Osteoblast (primary cell): ENCODE measurements around the gene NT5C2. TPM values are rescaled to one million over a fixed set of nuclear protein-coding genes. Genes with fewer than 3 reads are reported as not detected.
"Not testable (repeated sequence)": the region's sequence is repeated elsewhere in the genome, so short reads cannot be mapped to it uniquely, and the experiment has no call there.

Source experiments
- DNase-seq: peaks from one replicate; pipeline ENCODE4 v3.0.0; 2011; ENCODE audit warnings: low spot score, mixed read lengths; ENCODE audit not compliant: insufficient read length; ENCODE audit errors: missing footprints
- H2AFZ ChIP-seq: 2 replicates; pipeline ENCODE4 v1.6.0; 2011; ENCODE audit warnings: mild to moderate bottlenecking, low read length
- H3K27ac ChIP-seq: 2 replicates; pipeline ENCODE4 v1.5.1; 2011; ENCODE audit warnings: mild to moderate bottlenecking, low read depth, low read length, moderate library complexity
- H3K27me3 ChIP-seq: 2 replicates; pipeline ENCODE4 v1.6.0; 2012; ENCODE audit warnings: mild to moderate bottlenecking, control low read depth, inconsistent platforms, low read length, moderate library complexity; ENCODE audit not compliant: insufficient read depth
- H3K36me3 ChIP-seq: 2 replicates; pipeline ENCODE4 v1.5.1; 2011; ENCODE audit warnings: mild to moderate bottlenecking, low read length, control low read depth, moderate library complexity; ENCODE audit not compliant: insufficient read depth
- H3K4me1 ChIP-seq: 2 replicates; pipeline ENCODE4 v1.5.1; 2011; ENCODE audit warnings: mild to moderate bottlenecking, low read length, control low read depth, moderate library complexity; ENCODE audit not compliant: insufficient read depth
- H3K4me2 ChIP-seq: 2 replicates; pipeline ENCODE4 v1.6.0; 2011; ENCODE audit warnings: mild to moderate bottlenecking, low read length; ENCODE audit not compliant: insufficient read depth
- H3K4me3 ChIP-seq: fragments of 200-600 bp; sonication (generic); 3 replicates; pipeline ENCODE4 v1.5.1; 2012; ENCODE audit warnings: mild to moderate bottlenecking, low read length, inconsistent platforms; ENCODE audit not compliant: insufficient read depth
- H3K79me2 ChIP-seq: 2 replicates; pipeline ENCODE4 v1.6.0; 2012; ENCODE audit warnings: mild to moderate bottlenecking, low read length, control low read depth, inconsistent platforms; ENCODE audit not compliant: insufficient read depth
- H3K9me3 ChIP-seq: 2 replicates; pipeline ENCODE4 v1.5.1; 2011; ENCODE audit warnings: low read depth, low read length, control low read depth
- H4K20me1 ChIP-seq: 2 replicates; pipeline ENCODE4 v1.6.0; 2012; ENCODE audit warnings: mild to moderate bottlenecking, low read length, control low read depth; ENCODE audit not compliant: insufficient read depth
- total RNA-seq: library from RNA; depleted of rRNA; stranded (reverse); fragments of >200 nt; gene quantifications from 2 replicates; pipeline ENCODE4 v1.2.3, GENCODE V29; 2012
- TF ChIP-seq, protein P1 (sequence below): IDR thresholded peaks from 2 replicates; pipeline ENCODE4 v1.5.1; 2011; ENCODE audit warnings: mild to moderate bottlenecking, low read depth, low read length, moderate library complexity; ENCODE audit errors: extremely low read depth

The NT5C2 gene
- total RNA-seq, 1 donor, result 94.1 TPM

- H3K4me1 ChIP-seq, result peaks cover 38% of the 10 kb centered on the region
- no peak overlapping the region for H3K27ac ChIP-seq
- no peak overlapping the region for H2AFZ ChIP-seq
- no peaks in the 10 kb centered on the region for H4K20me1 ChIP-seq
- no peaks in the 10 kb centered on the region for H3K36me3 ChIP-seq
- no peaks in the 10 kb centered on the region for H3K27me3 ChIP-seq
- no peaks in the 10 kb centered on the region for H3K79me2 ChIP-seq
- H3K4me2 ChIP-seq, result no peak overlapping the region
- TF ChIP-seq, protein P1, sequence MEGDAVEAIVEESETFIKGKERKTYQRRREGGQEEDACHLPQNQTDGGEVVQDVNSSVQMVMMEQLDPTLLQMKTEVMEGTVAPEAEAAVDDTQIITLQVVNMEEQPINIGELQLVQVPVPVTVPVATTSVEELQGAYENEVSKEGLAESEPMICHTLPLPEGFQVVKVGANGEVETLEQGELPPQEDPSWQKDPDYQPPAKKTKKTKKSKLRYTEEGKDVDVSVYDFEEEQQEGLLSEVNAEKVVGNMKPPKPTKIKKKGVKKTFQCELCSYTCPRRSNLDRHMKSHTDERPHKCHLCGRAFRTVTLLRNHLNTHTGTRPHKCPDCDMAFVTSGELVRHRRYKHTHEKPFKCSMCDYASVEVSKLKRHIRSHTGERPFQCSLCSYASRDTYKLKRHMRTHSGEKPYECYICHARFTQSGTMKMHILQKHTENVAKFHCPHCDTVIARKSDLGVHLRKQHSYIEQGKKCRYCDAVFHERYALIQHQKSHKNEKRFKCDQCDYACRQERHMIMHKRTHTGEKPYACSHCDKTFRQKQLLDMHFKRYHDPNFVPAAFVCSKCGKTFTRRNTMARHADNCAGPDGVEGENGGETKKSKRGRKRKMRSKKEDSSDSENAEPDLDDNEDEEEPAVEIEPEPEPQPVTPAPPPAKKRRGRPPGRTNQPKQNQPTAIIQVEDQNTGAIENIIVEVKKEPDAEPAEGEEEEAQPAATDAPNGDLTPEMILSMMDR, result no peak
- DNase-seq, result no peak
- peaks cover 6% of the 10 kb centered on the region for H3K9me3 ChIP-seq
- H3K4me3 ChIP-seq, result no peak overlapping the region
These were observed 34.3 kb upstream of the NT5C2 start for GRCh38 chr10:103227416-103227815.

GRCh38 chr10:103225939-103226338 is 32.9 kb upstream of the NT5C2 start:
- Histone ChIP-seq H3K9me3 (peaks cover 6% of the 10 kb centered on the region), H4K20me1 (no peaks in the 10 kb centered on the region), H3K4me3 (no peak overlapping the region), H3K27ac (peak overlapping the region; percentile 45), H3K79me2 (no peaks in the 10 kb centered on the region), H2AFZ (no peak overlapping the region), H3K4me2 (no peak overlapping the region), H3K4me1 (peaks cover 28% of the 10 kb centered on the region), H3K36me3 (no peaks in the 10 kb centered on the region), H3K27me3 (no peaks in the 10 kb centered on the region)
- TF ChIP-seq, protein P1, result no peak
- no peak for DNase-seq

DNA sequence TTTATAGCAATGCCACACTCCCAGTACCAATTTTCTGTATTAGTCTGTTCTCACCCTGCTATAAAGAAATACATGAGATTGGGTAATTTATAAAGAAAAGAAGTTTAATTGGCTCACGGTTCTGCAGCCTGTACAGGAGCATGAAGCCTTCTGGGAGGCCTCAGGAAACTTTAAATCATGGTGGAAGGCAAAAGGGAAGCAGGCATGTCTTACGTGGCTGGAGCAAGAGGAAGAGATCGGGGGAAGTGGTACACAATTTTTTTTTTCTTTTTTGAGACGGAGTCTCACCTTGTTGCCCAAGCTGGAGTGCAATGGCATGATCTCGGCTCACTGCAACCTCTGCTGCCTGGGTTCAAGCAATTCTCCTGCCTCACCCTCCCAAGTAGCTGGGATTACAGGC is 31.6 kb upstream of the NT5C2 start:
- not testable (repeated sequence) for H3K36me3 ChIP-seq, H3K4me2 ChIP-seq, H3K9me3 ChIP-seq, H4K20me1 ChIP-seq, H2AFZ ChIP-seq, H3K27ac ChIP-seq, H3K79me2 ChIP-seq, H3K4me3 ChIP-seq, DNase-seq, H3K27me3 ChIP-seq
- peaks cover 18% of the 10 kb centered on the region for H3K4me1 ChIP-seq

GRCh38 chr10:103224133-103224532 is 31.1 kb upstream of the NT5C2 start:
- H4K20me1 ChIP-seq, result no peaks in the 10 kb centered on the region
- H3K4me1 ChIP-seq, result peaks cover 16% of the 10 kb centered on the region
- H3K36me3 ChIP-seq, result no peaks in the 10 kb centered on the region
- no peak for DNase-seq
- H2AFZ ChIP-seq, result no peak overlapping the region
- no peak overlapping the region for H3K4me2 ChIP-seq
- no peaks in the 10 kb centered on the region for H3K27me3 ChIP-seq
- no peaks in the 10 kb centered on the region for H3K79me2 ChIP-seq
- H3K27ac ChIP-seq, result no peak overlapping the region
- peaks cover 6% of the 10 kb centered on the region for H3K9me3 ChIP-seq
- TF ChIP-seq, protein P1, result no peak
- H3K4me3 ChIP-seq, result no peak overlapping the region

DNA sequence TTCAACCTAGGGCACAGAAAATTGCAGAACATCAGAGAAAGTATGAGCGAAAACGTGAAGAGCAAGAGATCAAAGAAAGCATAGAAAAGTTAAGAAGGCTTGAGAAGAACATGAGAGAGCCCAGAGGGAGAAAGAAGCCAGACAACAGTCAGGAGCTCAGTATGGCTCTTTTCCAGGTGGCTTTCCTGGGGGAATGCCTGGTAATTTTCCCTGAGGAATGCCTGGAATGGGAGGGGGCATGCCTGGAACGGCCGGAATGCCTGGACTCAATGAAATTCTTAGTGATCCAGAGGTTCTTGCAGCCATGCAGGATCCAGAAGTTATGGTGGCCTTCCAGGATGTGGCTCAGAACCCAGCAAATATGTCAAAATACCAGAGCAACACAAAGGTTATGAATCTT is 23.3 kb upstream of the NT5C2 start:
- H3K27me3 ChIP-seq, H3K4me3 ChIP-seq, H3K4me1 ChIP-seq, H3K4me2 ChIP-seq, H3K36me3 ChIP-seq, DNase-seq, H3K79me2 ChIP-seq, H3K9me3 ChIP-seq, H4K20me1 ChIP-seq, H2AFZ ChIP-seq, H3K27ac ChIP-seq: not testable (repeated sequence)
